WTC11 (cell line): Measurements from ENCODE around the gene TBC1D14. TPM values are rescaled to one million over a fixed set of nuclear protein-coding genes. Genes with fewer than 3 reads are reported as not detected.

ENCODE experiments used
- ATAC-seq: fragments of 200-7000 bp; cut with Tn5 transposase; 2 replicates; pipeline ENCODE4 v1.10.0; 2021; ENCODE audit warnings: mild to moderate bottlenecking, moderate library complexity
- CTCF ChIA-PET: fragments of 300-600 bp; sonication (Branson Sonifier 250); formaldehyde crosslinking; loops from one replicate; lab custom pipeline; 2021; ENCODE audit warnings: antibody characterized with exemption; lab: Charles Lee
- POLR2A ChIA-PET: fragments of 350-600 bp; sonication (Branson Sonifier 250); formaldehyde crosslinking; loops from one replicate; lab custom pipeline; 2021; ENCODE audit warnings: antibody characterized with exemption; lab: Charles Lee
- DNase-seq: peaks from one replicate; pipeline ENCODE4 v3.0.0; 2021; ENCODE audit warnings: low spot score
- H3K27ac Mint-ChIP-seq: 2 replicates; pipeline ENCODE4 v1.8.0; 2021; ENCODE audit warnings: mixed read lengths
- H3K27me3 Mint-ChIP-seq: 2 replicates; pipeline ENCODE4 v1.8.0; 2021; ENCODE audit warnings: low read depth, mild to moderate bottlenecking, moderate library complexity, mixed read lengths
- H3K36me3 Mint-ChIP-seq: 2 replicates; pipeline ENCODE4 v1.8.0; 2021; ENCODE audit warnings: mixed read lengths
- H3K4me1 Mint-ChIP-seq: 2 replicates; pipeline ENCODE4 v1.8.0; 2022; ENCODE audit warnings: mixed read lengths
- H3K4me3 Mint-ChIP-seq: 2 replicates; pipeline ENCODE4 v1.8.0; 2021; ENCODE audit warnings: mild to moderate bottlenecking, moderate library complexity, mixed read lengths
- H3K9me3 Mint-ChIP-seq: 2 replicates; pipeline ENCODE4 v1.8.0; 2021; ENCODE audit warnings: mixed read lengths
- AFF4 ChIP-seq: sonication (generic); formaldehyde crosslinking; IDR thresholded peaks from 2 replicates; pipeline ENCODE4 v1.8.1; 2023; ENCODE audit warnings: mild to moderate bottlenecking, missing genetic modification reagents, borderline replicate concordance
- CTCF ChIP-seq: fragments of 200-600 bp; IDR thresholded peaks from 2 replicates; pipeline ENCODE4 v1.8.0; 2022; ENCODE audit warnings: antibody characterized with exemption
- E2F1 ChIP-seq: sonication (generic); formaldehyde crosslinking; IDR thresholded peaks from 2 replicates; pipeline ENCODE4 v1.8.0; 2022; ENCODE audit warnings: mild to moderate bottlenecking, missing genetic modification reagents
- ERG ChIP-seq: fragments of 250-450 bp; sonication (Bioruptor Pico); IDR thresholded peaks from 2 replicates; pipeline ENCODE4 v1.8.0; 2021; ENCODE audit warnings: mild to moderate bottlenecking
- HMGXB4 ChIP-seq: sonication (generic); formaldehyde crosslinking; IDR thresholded peaks from 2 replicates; pipeline ENCODE4 v1.8.1; 2023; ENCODE audit warnings: mild to moderate bottlenecking, moderate library complexity, missing genetic modification reagents
- MYBL2 ChIP-seq: sonication (generic); formaldehyde crosslinking; IDR thresholded peaks from 2 replicates; pipeline ENCODE4 v1.8.1; 2023; ENCODE audit warnings: mild to moderate bottlenecking, moderate library complexity, missing genetic modification reagents
- NFE2L1 ChIP-seq: sonication (generic); formaldehyde crosslinking; IDR thresholded peaks from 2 replicates; pipeline ENCODE4 v1.8.1; 2023; ENCODE audit warnings: missing genetic modification reagents
- NR1H2 ChIP-seq: sonication (generic); formaldehyde crosslinking; IDR thresholded peaks from 2 replicates; pipeline ENCODE4 v1.9.0; 2021; ENCODE audit warnings: mild to moderate bottlenecking, moderate library complexity, missing genetic modification reagents
- PREB ChIP-seq: sonication (generic); formaldehyde crosslinking; IDR thresholded peaks from 2 replicates; pipeline ENCODE4 v1.8.1; 2022; ENCODE audit warnings: mild to moderate bottlenecking, missing genetic modification reagents, moderate library complexity, borderline replicate concordance
- PRRX2 ChIP-seq: fragments of 250-450 bp; sonication (Bioruptor Pico); IDR thresholded peaks from 2 replicates; pipeline ENCODE4 v1.8.0; 2021; ENCODE audit warnings: mild to moderate bottlenecking
- SMAD3 ChIP-seq: sonication (generic); formaldehyde crosslinking; IDR thresholded peaks from 2 replicates; pipeline ENCODE4 v1.8.0; 2022; ENCODE audit warnings: missing genetic modification reagents, mild to moderate bottlenecking, borderline replicate concordance
- SP1 ChIP-seq: sonication (generic); formaldehyde crosslinking; conservative IDR thresholded peaks from 2 replicates; pipeline ENCODE4 v1.8.1; 2022; ENCODE audit warnings: missing genetic modification reagents
- TEAD1 ChIP-seq: sonication (generic); formaldehyde crosslinking; IDR thresholded peaks from 2 replicates; pipeline ENCODE4 v1.8.0; 2022; ENCODE audit warnings: mild to moderate bottlenecking, missing genetic modification reagents
- USF1 ChIP-seq: sonication (generic); formaldehyde crosslinking; IDR thresholded peaks from 2 replicates; pipeline ENCODE4 v1.8.0; 2022; ENCODE audit warnings: mild to moderate bottlenecking, missing genetic modification reagents
- ZBTB43 ChIP-seq: sonication (generic); formaldehyde crosslinking; IDR thresholded peaks from 2 replicates; pipeline ENCODE4 v1.8.1; 2023; ENCODE audit warnings: mild to moderate bottlenecking, missing genetic modification reagents
- ZMAT4 ChIP-seq: fragments of 250-450 bp; sonication (Bioruptor Pico); IDR thresholded peaks from 2 replicates; pipeline ENCODE4 v1.9.0; 2021; ENCODE audit warnings: mild to moderate bottlenecking
- ZNF219 ChIP-seq: sonication (generic); formaldehyde crosslinking; IDR thresholded peaks from 2 replicates; pipeline ENCODE4 v1.8.0; 2023; ENCODE audit warnings: missing genetic modification reagents, mild to moderate bottlenecking, borderline replicate concordance
- total RNA-seq: library from RNA; stranded (reverse); gene quantifications from 3 replicates; pipeline ENCODE4 v1.2.3, GENCODE V29; 2021

The TBC1D14 gene
- total RNA-seq, 1 experiment from 2014 or later: 45.1 TPM

- ChIA-PET POLR2A (interaction anchor here (0.6 kb wide), 1 partner anchor 65 kb away, joined by 3 read pairs; no protein-coding TSS in a partner anchor), CTCF (interaction anchor here (0.7 to 2.2 kb wide), 7 partner anchors 8 to 195 kb away, joined by 3 to 14 read pairs (median 4); partner anchors contain the start of gene GRPEL1)
- Mint-ChIP-seq H3K27me3 (peaks cover 6% of the 10 kb centered on the region), H3K27ac (peak overlapping the region; percentile 49; the same call in 1 of the 2 replicates), H3K36me3 (no peaks in the 10 kb centered on the region), H3K4me1 (peaks cover 43% of the 10 kb centered on the region), H3K4me3 (no peak overlapping the region), H3K9me3 (no peaks in the 10 kb centered on the region)
- no peak for TF ChIP-seq HMGXB4 (CRISPR knock-in tag)
- TF ChIP-seq NR1H2 (CRISPR knock-in tag): no peak
- TF ChIP-seq PRRX2 (CRISPR knock-in tag): no peak
- TF ChIP-seq SMAD3 (CRISPR knock-in tag): no peak
- TF ChIP-seq AFF4 (CRISPR knock-in tag): no peak
- no peak for TF ChIP-seq ERG (CRISPR knock-in tag)
- TF ChIP-seq NFE2L1 (CRISPR knock-in tag): no peak
- TF ChIP-seq ZBTB43 (CRISPR knock-in tag): no peak
- no peak for TF ChIP-seq ZMAT4 (CRISPR knock-in tag)
- no peak for TF ChIP-seq PREB
- no peak for TF ChIP-seq SP1
- DNase-seq: no peak
- ATAC-seq: no peak
These were observed 5.7 kb downstream of the TBC1D14 start for GRCh38 chr4:6915041-6916005.

- no peak for DNase-seq
- peak overlapping the region; percentile 57; the same call in 1 of the 2 replicates for H3K27ac Mint-ChIP-seq
- H3K9me3 Mint-ChIP-seq: no peaks in the 10 kb centered on the region
- no peaks in the 10 kb centered on the region for H3K36me3 Mint-ChIP-seq
- peaks cover 35% of the 10 kb centered on the region for H3K4me1 Mint-ChIP-seq
- ChIA-PET POLR2A (no interaction called here), CTCF (interaction anchor here (0.7 to 3.1 kb wide), 9 partner anchors 9 to 196 kb away, joined by 3 to 17 read pairs (median 4); partner anchors contain the start of gene GRPEL1)
- H3K27me3 Mint-ChIP-seq: no peaks in the 10 kb centered on the region
- H3K4me3 Mint-ChIP-seq: no peak overlapping the region
- no peak for ATAC-seq
- TF ChIP-seq TEAD1: no peak
- no peak for TF ChIP-seq USF1
- TF ChIP-seq E2F1 (CRISPR knock-in tag): no peak
- no peak for TF ChIP-seq MYBL2
- TF ChIP-seq CTCF: no peak
- no peak for TF ChIP-seq ZNF219 (CRISPR knock-in tag)
These were observed 6.5 kb downstream of the TBC1D14 start for GRCh38 chr4:6916069-6916586.
